IgD-negative memory B cell (primary cell): ENCODE data around the gene PALLD. TPM values are rescaled to one million over a fixed set of nuclear protein-coding genes. Genes with fewer than 3 reads are reported as not detected.
A peak's percentile ranks its signal among the peaks of the same experiment; 100 is the strongest.

ENCODE experiments used
- H3K27ac Mint-ChIP-seq, 3 donors: one replicate each; pipeline ENCODE4 v1.8.0; 2020 to 2022; ENCODE audit warnings: mild to moderate bottlenecking in 3 of 3, mixed read lengths in 3 of 3, moderate library complexity in 1 of 3
- H3K27me3 Mint-ChIP-seq: one replicate; pipeline ENCODE4 v1.8.0; 2021; ENCODE audit warnings: mixed read lengths
- H3K36me3 Mint-ChIP-seq: one replicate; pipeline ENCODE4 v1.8.0; 2020; ENCODE audit warnings: mild to moderate bottlenecking, mixed read lengths
- H3K4me1 Mint-ChIP-seq, 3 donors: one replicate each; pipeline ENCODE4 v1.8.0; 2020 to 2022; ENCODE audit warnings: mixed read lengths in 3 of 3, mild to moderate bottlenecking in 1 of 3
- H3K4me3 Mint-ChIP-seq, 4 donors: one replicate each; pipeline ENCODE4 v1.8.0; 2020 to 2022; ENCODE audit warnings: mild to moderate bottlenecking in 4 of 4, mixed read lengths in 4 of 4, moderate library complexity in 3 of 4
- H3K9me3 Mint-ChIP-seq, 3 donors: one replicate each; pipeline ENCODE4 v1.8.0; 2020 to 2021; ENCODE audit warnings: mixed read lengths in 3 of 3, mild to moderate bottlenecking in 1 of 3
- polyA plus RNA-seq: library from polyadenylated mRNA; unstranded; fragments of 300-500 nt; fragmentation: Illumina TruSeq; gene quantifications from one replicate; pipeline ENCODE4 v1.2.3, GENCODE V29; 2021

PALLD gene
- polyA plus RNA-seq, 1 donor from 2014 or later, result 0.31 TPM

- Mint-ChIP-seq H3K27me3 (peaks cover 8% of the 10 kb centered on the region), H3K4me1 (peaks cover 0 to 2% (median 0%) of the 10 kb centered on the region in 3 donors), H3K4me3 (no peak overlapping the region), H3K9me3 (peaks cover 0 to 2% (median 0%) of the 10 kb centered on the region in 3 donors), H3K27ac (no peak overlapping the region), H3K36me3 (peaks cover 4% of the 10 kb centered on the region)
Observed at GRCh38 chr4:168674077-168674747, 177.4 kb downstream of the PALLD start.

GRCh38 chr4:168674866-168675265 lies 178.0 kb downstream of the PALLD start:
- Mint-ChIP-seq H3K27ac (no peak overlapping the region), H3K27me3 (peaks cover 12% of the 10 kb centered on the region), H3K4me3 (no peak overlapping the region), H3K36me3 (peaks cover 4% of the 10 kb centered on the region), H3K9me3 (peaks cover 0 to 2% (median 0%) of the 10 kb centered on the region in 3 donors), H3K4me1 (peaks cover 0 to 2% (median 0%) of the 10 kb centered on the region in 3 donors)

GRCh38 chr4:168677063-168677462 lies 180.2 kb downstream of the PALLD start:
- peaks cover 0 to 2% (median 0%) of the 10 kb centered on the region in 3 donors for H3K9me3 Mint-ChIP-seq
- no peak overlapping the region for H3K27ac Mint-ChIP-seq
- H3K4me1 Mint-ChIP-seq, result peaks cover 0 to 2% (median 0%) of the 10 kb centered on the region in 3 donors
- H3K27me3 Mint-ChIP-seq, result peaks cover 12% of the 10 kb centered on the region
- H3K4me3 Mint-ChIP-seq, result no peak overlapping the region
- H3K36me3 Mint-ChIP-seq, result peaks cover 4% of the 10 kb centered on the region

- H3K27ac Mint-ChIP-seq, result no peak overlapping the region
- peaks cover 0 to 2% (median 0%) of the 10 kb centered on the region in 3 donors for H3K4me1 Mint-ChIP-seq
Observed at GRCh38 chr4:168677879-168678278, 181.0 kb downstream of the PALLD start.

GRCh38 chr4:168678751-168679366 lies 182.0 kb downstream of the PALLD start:
- H3K36me3 Mint-ChIP-seq, result peaks cover 2% of the 10 kb centered on the region
- peaks cover 0 to 2% (median 0%) of the 10 kb centered on the region in 3 donors for H3K4me1 Mint-ChIP-seq
- no peak overlapping the region for H3K27ac Mint-ChIP-seq
- H3K27me3 Mint-ChIP-seq, result peaks cover 12% of the 10 kb centered on the region
- H3K4me3 Mint-ChIP-seq, result no peak overlapping the region
- H3K9me3 Mint-ChIP-seq, result peaks cover 0 to 2% (median 0%) of the 10 kb centered on the region in 3 donors

More at GRCh38 chr4:168677879-168678278, 181.0 kb downstream of the PALLD start:
- Mint-ChIP-seq H3K36me3 (peaks cover 2% of the 10 kb centered on the region), H3K4me3 (no peak overlapping the region), H3K9me3 (peaks cover 0 to 2% (median 0%) of the 10 kb centered on the region in 3 donors), H3K27me3 (peaks cover 12% of the 10 kb centered on the region)

GRCh38 chr4:168679397-168679796 lies 182.5 kb downstream of the PALLD start:
- peaks cover 0 to 2% (median 0%) of the 10 kb centered on the region in 3 donors for H3K4me1 Mint-ChIP-seq
- peaks cover 2% of the 10 kb centered on the region for H3K36me3 Mint-ChIP-seq
- peaks cover 12% of the 10 kb centered on the region for H3K27me3 Mint-ChIP-seq
- H3K9me3 Mint-ChIP-seq, result peaks cover 0 to 2% (median 0%) of the 10 kb centered on the region in 3 donors
- no peak overlapping the region for H3K27ac Mint-ChIP-seq
- H3K4me3 Mint-ChIP-seq, result no peak overlapping the region

- no peak overlapping the region for H3K4me3 Mint-ChIP-seq
- H3K4me1 Mint-ChIP-seq, result peaks cover 0 to 2% (median 0%) of the 10 kb centered on the region in 3 donors
- peaks cover 0 to 2% (median 0%) of the 10 kb centered on the region in 3 donors for H3K9me3 Mint-ChIP-seq
- H3K36me3 Mint-ChIP-seq, result peaks cover 2% of the 10 kb centered on the region
- H3K27ac Mint-ChIP-seq, result no peak overlapping the region
- H3K27me3 Mint-ChIP-seq, result peaks cover 12% of the 10 kb centered on the region
Observed at GRCh38 chr4:168679819-168680218, 183.0 kb downstream of the PALLD start.

GRCh38 chr4:168682898-168683500 lies 186.1 kb downstream of the PALLD start:
- Mint-ChIP-seq H3K9me3 (peaks cover 0 to 6% (median 2%) of the 10 kb centered on the region in 3 donors), H3K36me3 (peaks cover 2% of the 10 kb centered on the region), H3K4me1 (no peaks in the 10 kb centered on the region), H3K27me3 (peaks cover 4% of the 10 kb centered on the region), H3K4me3 (no peak overlapping the region), H3K27ac (no peak overlapping the region)

GRCh38 chr4:168683595-168683994 lies 186.7 kb downstream of the PALLD start:
- no peaks in the 10 kb centered on the region for H3K36me3 Mint-ChIP-seq
- H3K27ac Mint-ChIP-seq, result no peak overlapping the region
- peaks cover 4% of the 10 kb centered on the region for H3K27me3 Mint-ChIP-seq
- no peaks in the 10 kb centered on the region for H3K4me1 Mint-ChIP-seq
- peaks cover 0 to 6% (median 0%) of the 10 kb centered on the region in 3 donors for H3K9me3 Mint-ChIP-seq
- H3K4me3 Mint-ChIP-seq, result no peak overlapping the region

- H3K4me3 Mint-ChIP-seq, result no peak overlapping the region
- no peaks in the 10 kb centered on the region for H3K27me3 Mint-ChIP-seq
- H3K36me3 Mint-ChIP-seq, result no peaks in the 10 kb centered on the region
- no peaks in the 10 kb centered on the region for H3K4me1 Mint-ChIP-seq
- peaks cover 0 to 6% (median 0%) of the 10 kb centered on the region in 3 donors for H3K9me3 Mint-ChIP-seq
- no peak overlapping the region for H3K27ac Mint-ChIP-seq
Observed at GRCh38 chr4:168685136-168685809, 188.4 kb downstream of the PALLD start.

- Mint-ChIP-seq H3K9me3 (peaks cover 0 to 6% (median 0%) of the 10 kb centered on the region in 3 donors), H3K4me3 (no peak overlapping the region)
Observed at GRCh38 chr4:168688584-168688983, 191.7 kb downstream of the PALLD start.

GRCh38 chr4:168689791-168690190 lies 192.9 kb downstream of the PALLD start:
- Mint-ChIP-seq H3K27ac (no peak overlapping the region), H3K9me3 (peaks cover 0 to 6% (median 0%) of the 10 kb centered on the region in 3 donors), H3K36me3 (no peaks in the 10 kb centered on the region), H3K27me3 (peaks cover 3% of the 10 kb centered on the region), H3K4me3 (no peak overlapping the region), H3K4me1 (no peaks in the 10 kb centered on the region)

More at GRCh38 chr4:168688584-168688983, 191.7 kb downstream of the PALLD start:
- no peaks in the 10 kb centered on the region for H3K4me1 Mint-ChIP-seq
- peaks cover 3% of the 10 kb centered on the region for H3K27me3 Mint-ChIP-seq
- H3K36me3 Mint-ChIP-seq, result no peaks in the 10 kb centered on the region
- H3K27ac Mint-ChIP-seq, result no peak overlapping the region

- Mint-ChIP-seq H3K27ac (no peak overlapping the region), H3K9me3 (peaks cover 0 to 6% (median 0%) of the 10 kb centered on the region in 3 donors), H3K4me3 (no peak overlapping the region), H3K27me3 (peaks cover 3% of the 10 kb centered on the region), H3K4me1 (no peaks in the 10 kb centered on the region), H3K36me3 (no peaks in the 10 kb centered on the region)
Observed at GRCh38 chr4:168690199-168690598, 193.3 kb downstream of the PALLD start.

GRCh38 chr4:168691631-168692369 lies 194.9 kb downstream of the PALLD start:
- Mint-ChIP-seq H3K36me3 (no peaks in the 10 kb centered on the region), H3K27me3 (peaks cover 3% of the 10 kb centered on the region), H3K9me3 (no peaks in the 10 kb centered on the region), H3K4me1 (no peaks in the 10 kb centered on the region), H3K4me3 (no peak overlapping the region), H3K27ac (peak overlapping the region in 1 of 3 donors; percentile 61)
